K562 (cell line): ENCODE measurements around the gene NXF1. TPM values are rescaled to one million over a fixed set of nuclear protein-coding genes. Genes with fewer than 3 reads are reported as not detected.
A peak's percentile ranks its signal among the peaks of the same experiment; 100 is the strongest.

Experiments used
- ATF1 ChIP-seq, 2 experiments: fragments of 450-650 bp in 1 of 2; IDR thresholded peaks; 2 replicates each; pipeline ENCODE4 v1.6.1; 2016; ENCODE audit warnings: missing compliant biosample characterization in 1 of 2, missing genetic modification characterization in 1 of 2
- CEBPZ ChIP-seq: fragments of 150-350 bp; IDR thresholded peaks from 2 replicates; pipeline ENCODE4 v1.6.1; 2014; ENCODE audit warnings: low read depth, mild to moderate bottlenecking, low read length, borderline replicate concordance
- COPS2 ChIP-seq: fragments of 450-650 bp; conservative IDR thresholded peaks from 2 replicates; pipeline ENCODE4 v1.6.1; 2016; ENCODE audit warnings: mild to moderate bottlenecking, moderate library complexity
- FOSL1 ChIP-seq: fragments of 200-800 bp; sonication (Bioruptor generic); conservative IDR thresholded peaks from 2 replicates; pipeline ENCODE4 v1.6.1; 2016; ENCODE audit warnings: missing genetic modification characterization, missing compliant biosample characterization
- FOXK1 ChIP-seq: sonication (generic); formaldehyde crosslinking; IDR thresholded peaks from 2 replicates; pipeline ENCODE4 v1.8.0; 2022; ENCODE audit warnings: missing genetic modification reagents, mild to moderate bottlenecking, borderline replicate concordance
- NFE2 ChIP-seq: IDR thresholded peaks from 2 replicates; pipeline ENCODE4 v1.6.1; 2014; ENCODE audit warnings: antibody characterized with exemption, low read depth
- POLR2G ChIP-seq: fragments of 200-400 bp; formaldehyde crosslinking; IDR thresholded peaks from 2 replicates; pipeline ENCODE4 v1.6.1; 2017; ENCODE audit warnings: low read depth, mild to moderate bottlenecking, antibody characterized with exemption, low read length, moderate library complexity
- SPI1 ChIP-seq: IDR thresholded peaks from 2 replicates; pipeline ENCODE4 v1.6.1; 2011; ENCODE audit warnings: low read depth, low read length, control low read depth, borderline replicate concordance
- ZBTB40 ChIP-seq, 2 experiments: fragments of 450-650 bp in 1 of 2; sonication (generic) in 1 of 2; formaldehyde crosslinking in 1 of 2; IDR thresholded peaks; 2 replicates each; pipeline versions ENCODE4 v1.7.1 to v1.9.0; 2016 to 2022; ENCODE audit warnings: inconsistent platforms in 1 of 2, mild to moderate bottlenecking in 1 of 2, missing genetic modification reagents in 1 of 2
- polyA plus RNA-seq, 8 experiments: library from polyadenylated mRNA; depleted of rRNA in 4 of 8; stranded (reverse) in 5 of 8; unstranded in 3 of 8; fragments of >200 nt; fragmentation: Nextera tagmentation in 2 of 8; fragmentation: Illumina TruSeq in 1 of 8; extraction: Ambion mirVana in 2 of 8; extraction: Trizol in 1 of 8; gene quantifications; 2 replicates each; pipeline versions ENCODE4 v1.2.1 to v1.2.3, GENCODE V29; 2011 to 2014; ENCODE audit warnings: inconsistent platforms in 1 of 8, missing spikeins in 1 of 8
- total RNA-seq, 7 experiments: library from RNA; depleted of rRNA in 6 of 7; stranded (reverse); fragments of >200 nt in 6 of 7; fragmentation: Illumina TruSeq in 2 of 7; extraction: Trizol in 2 of 7; gene quantifications; 2 replicates each; pipeline versions ENCODE4 v1.2.1 to v1.2.3, GENCODE V29; 2011 to 2021; ENCODE audit warnings: low replicate concordance in 1 of 7
- TF ChIP-seq, protein P1 (sequence below): sonication (generic); formaldehyde crosslinking; IDR thresholded peaks from 2 replicates; pipeline ENCODE4 v1.8.0; 2022; ENCODE audit warnings: missing genetic modification reagents, mild to moderate bottlenecking, borderline replicate concordance

The NXF1 gene
- total and polyA plus RNA-seq, 9 of the 15 experiments (the other 6 are each of a cell fraction or from before 2014, with no cell fraction given): 18.1 to 98.3 (median 35.8) TPM

DNA sequence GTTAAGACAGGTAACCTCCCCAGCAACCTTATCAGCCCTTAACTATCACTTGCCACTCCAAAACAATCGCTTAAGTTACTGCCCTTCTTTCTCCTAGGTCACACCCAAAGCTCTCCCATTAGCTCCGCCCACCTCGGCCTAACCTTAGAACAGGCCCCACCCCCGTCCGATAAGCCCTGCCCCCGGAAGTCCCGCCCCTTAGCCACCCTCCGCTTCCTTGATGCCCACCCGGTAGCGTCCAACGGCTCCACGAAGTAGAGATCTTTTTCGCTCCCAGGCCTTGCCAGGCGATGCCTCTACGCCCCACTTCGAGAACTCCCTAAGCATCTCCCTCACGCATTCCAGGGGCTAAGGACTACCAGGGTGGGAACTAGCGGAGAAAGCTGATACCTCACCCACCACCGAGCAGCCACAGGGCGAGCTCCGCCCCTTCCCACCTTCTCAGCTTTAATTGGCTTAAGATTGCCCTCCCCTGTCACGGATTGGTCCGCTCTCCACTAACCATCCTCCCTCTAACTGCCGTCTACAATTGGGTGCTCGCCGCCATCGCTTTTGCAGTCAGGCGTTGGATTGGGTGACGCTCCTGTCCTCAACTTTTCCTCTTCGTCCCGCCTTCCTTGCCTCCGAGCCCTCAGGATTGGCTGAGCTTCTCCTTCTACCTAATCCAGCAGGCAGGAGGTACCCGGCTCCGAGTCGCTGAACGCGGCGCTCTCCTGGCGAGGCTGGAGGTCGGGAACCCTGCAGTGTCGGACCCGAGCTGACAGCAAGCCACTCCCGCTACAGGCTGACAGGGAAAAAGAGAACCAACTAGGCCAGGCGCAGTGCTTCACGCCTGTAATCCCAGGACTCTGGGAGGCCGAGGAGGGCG, 51.3 kb downstream of the NXF1 start, which contains the start of gene ZBTB3 (continued):
- TF ChIP-seq ZBTB40 (IDR thresholded peaks at IDR 0.05) (peak; percentile 95), ZBTB40 (CRISPR knock-in tag; IDR thresholded peaks at IDR 0.05) (no peak), COPS2 (no peak), NFE2 (no peak), ATF1 (CRISPR knock-in tag; IDR thresholded peaks at IDR 0.05) (no peak), ATF1 (tag; IDR thresholded peaks at IDR 0.05) (peak; percentile 87), CEBPZ (peak; percentile 95), FOSL1 (no peak), SPI1 (no peak), POLR2G (peak; percentile 96), FOXK1 (CRISPR knock-in tag) (no peak)
- TF ChIP-seq, protein P1, sequence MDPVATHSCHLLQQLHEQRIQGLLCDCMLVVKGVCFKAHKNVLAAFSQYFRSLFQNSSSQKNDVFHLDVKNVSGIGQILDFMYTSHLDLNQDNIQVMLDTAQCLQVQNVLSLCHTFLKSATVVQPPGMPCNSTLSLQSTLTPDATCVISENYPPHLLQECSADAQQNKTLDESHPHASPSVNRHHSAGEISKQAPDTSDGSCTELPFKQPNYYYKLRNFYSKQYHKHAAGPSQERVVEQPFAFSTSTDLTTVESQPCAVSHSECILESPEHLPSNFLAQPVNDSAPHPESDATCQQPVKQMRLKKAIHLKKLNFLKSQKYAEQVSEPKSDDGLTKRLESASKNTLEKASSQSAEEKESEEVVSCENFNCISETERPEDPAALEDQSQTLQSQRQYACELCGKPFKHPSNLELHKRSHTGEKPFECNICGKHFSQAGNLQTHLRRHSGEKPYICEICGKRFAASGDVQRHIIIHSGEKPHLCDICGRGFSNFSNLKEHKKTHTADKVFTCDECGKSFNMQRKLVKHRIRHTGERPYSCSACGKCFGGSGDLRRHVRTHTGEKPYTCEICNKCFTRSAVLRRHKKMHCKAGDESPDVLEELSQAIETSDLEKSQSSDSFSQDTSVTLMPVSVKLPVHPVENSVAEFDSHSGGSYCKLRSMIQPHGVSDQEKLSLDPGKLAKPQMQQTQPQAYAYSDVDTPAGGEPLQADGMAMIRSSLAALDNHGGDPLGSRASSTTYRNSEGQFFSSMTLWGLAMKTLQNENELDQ (CRISPR knock-in tag): no peak
